Measurements from ENCODE around the gene SPINK9. TPM values are rescaled to one million over a fixed set of nuclear protein-coding genes. Genes with fewer than 3 reads are reported as not detected.

SPINK9 gene
- total and polyA plus RNA-seq, 7 experiments from 2014 or later, result 1.0 TPM; not detected in 6

DNA sequence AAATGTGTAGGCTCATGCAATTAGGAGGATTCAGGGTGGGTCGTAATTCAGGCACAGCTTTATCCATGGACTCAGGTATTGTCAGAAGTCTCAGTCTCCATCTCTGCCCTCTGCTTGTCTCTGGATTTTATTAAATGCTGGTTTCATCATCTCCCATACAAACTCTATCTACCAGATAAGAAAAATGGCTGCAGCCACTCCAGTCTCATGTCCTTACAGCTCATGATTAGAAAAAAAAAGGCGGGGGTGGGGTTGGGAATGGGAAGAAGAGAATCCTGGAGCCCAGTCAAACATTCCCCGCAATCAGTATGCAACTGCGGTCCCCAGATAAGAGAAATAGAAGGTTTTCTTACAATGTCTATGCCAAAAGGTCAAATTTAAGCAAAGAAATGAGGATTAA lies 40.8 kb downstream of the SPINK9 start:
- no peaks in the 10 kb centered on the region for H3K9me3 ChIP-seq (ENCODE audit: control insufficient read depth in 2 of 3, low read length in 3 of 3)
- Mint-ChIP-seq H3K4me3 (no peak overlapping the region), H3K27ac (no peak overlapping the region), H3K4me1 (peaks cover 0 to 20% (median 15%) of the 10 kb centered on the region in 7 donors), H3K36me3 (peaks cover 5 to 33% (median 26%) of the 10 kb centered on the region in 5 donors), H3K9me3 (peaks cover 0 to 14% (median 6%) of the 10 kb centered on the region in 11 donors), H3K27me3 (no peaks in the 10 kb centered on the region)
- ATAC-seq (no peak), DNase-seq (no peak)
- no peak overlapping the region for H3K27ac ChIP-seq (ENCODE audit: low read depth, low read length)
- peaks cover 0 to 9% (median 0%) of the 10 kb centered on the region in 3 experiments for H3K36me3 ChIP-seq (ENCODE audit: control insufficient read depth in 2 of 3, insufficient read depth in 3 of 3, low read length in 3 of 3)
- ChIA-PET POLR2A (no interaction called here), CTCF (no interaction called here)
- intact Hi-C loops (cut with micrococcal nuclease), result no loop called here
- H3K27me3 ChIP-seq (ENCODE audit: control insufficient read depth in 2 of 2, insufficient read depth in 2 of 2, low read length in 2 of 2), result no peaks in the 10 kb centered on the region
- H3K4me1 ChIP-seq (ENCODE audit: control insufficient read depth in 2 of 2, insufficient read depth in 2 of 2, low read length in 2 of 2), result peaks cover 0 to 8% of the 10 kb centered on the region in 2 donors
- no peak overlapping the region for H3K4me3 ChIP-seq (ENCODE audit: low read length)

DNA sequence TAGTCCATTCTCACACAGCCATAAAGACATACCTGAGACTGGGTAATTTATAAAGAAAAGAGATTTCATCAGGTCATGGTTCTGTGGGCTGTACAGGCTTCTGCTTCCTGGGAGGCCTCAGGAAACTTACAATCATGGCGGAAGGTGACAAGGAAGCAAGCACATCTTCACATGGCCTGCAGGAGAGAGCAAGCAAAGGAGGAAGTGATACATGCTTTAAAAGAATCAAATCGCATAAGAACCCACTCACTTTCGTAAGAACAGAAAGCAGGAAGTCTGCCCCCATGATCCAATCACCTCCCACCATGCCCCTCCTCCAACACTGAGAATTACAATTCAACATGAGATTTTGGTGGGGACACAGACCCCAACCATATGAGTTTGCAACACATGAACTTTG lies 43.3 kb downstream of the SPINK9 start:
- intact Hi-C loops (cut with micrococcal nuclease), result no loop called here
- Histone ChIP-seq H3K9me3 (ENCODE audit: control insufficient read depth in 2 of 3, low read length in 3 of 3) (no peaks in the 10 kb centered on the region), H3K4me3 (ENCODE audit: low read length) (no peak overlapping the region), H3K36me3 (ENCODE audit: control insufficient read depth in 2 of 3, insufficient read depth in 3 of 3, low read length in 3 of 3) (peaks cover 0 to 9% (median 0%) of the 10 kb centered on the region in 3 experiments), H3K27me3 (ENCODE audit: control insufficient read depth in 2 of 2, insufficient read depth in 2 of 2, low read length in 2 of 2) (no peaks in the 10 kb centered on the region), H3K27ac (ENCODE audit: low read depth, low read length) (no peak overlapping the region), H3K4me1 (ENCODE audit: control insufficient read depth in 2 of 2, insufficient read depth in 2 of 2, low read length in 2 of 2) (peaks cover 5 to 14% of the 10 kb centered on the region in 2 donors)
- POLR2A ChIA-PET, result no interaction called here
- CTCF ChIA-PET, result no interaction called here
- Mint-ChIP-seq H3K36me3 (peaks cover 5 to 26% (median 20%) of the 10 kb centered on the region in 5 donors), H3K27me3 (no peaks in the 10 kb centered on the region), H3K27ac (peak overlapping the region in 1 of 9 donors; percentile 22), H3K4me3 (no peak overlapping the region), H3K4me1 (peaks cover 0 to 34% (median 26%) of the 10 kb centered on the region in 7 donors), H3K9me3 (peaks cover 0 to 14% (median 6%) of the 10 kb centered on the region in 11 donors)
- no peak for DNase-seq
- no peak for ATAC-seq

DNA sequence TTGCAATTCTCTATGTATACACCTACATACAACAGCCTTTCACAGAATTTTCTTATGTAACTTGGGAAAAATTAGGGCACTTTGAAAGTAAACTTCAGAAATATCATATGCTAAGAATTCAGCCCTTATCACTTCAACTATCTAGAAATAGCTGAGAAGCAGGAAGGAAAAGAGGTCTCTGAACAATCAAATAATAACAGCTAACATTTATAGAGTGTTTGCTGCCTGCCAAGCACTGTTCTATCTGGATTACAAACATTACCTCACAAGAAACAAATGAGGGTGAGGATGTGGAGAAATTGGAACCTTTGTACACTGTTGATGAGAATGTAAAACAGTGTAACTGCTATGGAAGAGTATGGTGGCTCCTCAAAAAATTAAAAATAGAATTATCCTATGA lies 44.0 kb downstream of the SPINK9 start:
- no peaks in the 10 kb centered on the region for H3K27me3 Mint-ChIP-seq
- no peak for DNase-seq
- Histone ChIP-seq H3K4me3 (ENCODE audit: low read length) (no peak overlapping the region), H3K27me3 (ENCODE audit: control insufficient read depth in 2 of 2, insufficient read depth in 2 of 2, low read length in 2 of 2) (no peaks in the 10 kb centered on the region), H3K27ac (ENCODE audit: low read depth, low read length) (no peak overlapping the region), H3K36me3 (ENCODE audit: control insufficient read depth in 2 of 3, insufficient read depth in 3 of 3, low read length in 3 of 3) (peaks cover 0 to 9% (median 0%) of the 10 kb centered on the region in 3 experiments), H3K9me3 (ENCODE audit: control insufficient read depth in 2 of 3, low read length in 3 of 3) (no peaks in the 10 kb centered on the region), H3K4me1 (ENCODE audit: control insufficient read depth in 2 of 2, insufficient read depth in 2 of 2, low read length in 2 of 2) (peaks cover 6 to 15% of the 10 kb centered on the region in 2 donors)
- H3K27ac Mint-ChIP-seq, result peak overlapping the region in 4 of 9 donors; percentile 13 to 60 (median 39)
- intact Hi-C loops (cut with micrococcal nuclease), result no loop called here
- ChIA-PET POLR2A (no interaction called here), CTCF (no interaction called here)
- peaks cover 5 to 28% (median 19%) of the 10 kb centered on the region in 5 donors for H3K36me3 Mint-ChIP-seq
- peak overlapping the region in 4 of 10 donors; percentile 11 to 53 (median 44) for H3K4me3 Mint-ChIP-seq
- H3K9me3 Mint-ChIP-seq, result peaks cover 0 to 14% (median 6%) of the 10 kb centered on the region in 11 donors
- ATAC-seq, result no peak
- H3K4me1 Mint-ChIP-seq, result peaks cover 2 to 40% (median 30%) of the 10 kb centered on the region in 7 donors

DNA sequence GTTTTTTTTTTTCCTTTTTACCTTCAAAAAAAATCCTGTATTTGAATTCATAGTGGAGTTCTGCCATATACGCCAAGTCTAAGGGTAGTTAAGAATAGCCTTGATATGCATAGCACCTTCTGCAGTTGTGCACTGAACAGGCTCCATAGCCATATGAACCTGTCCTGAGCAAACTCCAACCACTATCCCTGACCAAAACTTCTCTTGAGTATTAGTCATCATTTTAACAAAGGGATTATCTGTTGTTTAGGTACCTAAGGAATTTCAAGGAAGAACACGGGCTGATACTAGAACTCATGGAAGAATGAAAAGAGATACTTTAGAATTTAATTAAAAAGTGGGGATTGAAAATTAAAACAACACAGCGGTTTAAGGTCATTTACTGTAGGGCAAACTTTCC lies 46.5 kb downstream of the SPINK9 start:
- ATAC-seq (no peak), DNase-seq (no peak)
- POLR2A ChIA-PET, result interaction anchor here (0.6 kb wide), 1 partner anchor 28 kb away, joined by 3 read pairs; no protein-coding TSS in a partner anchor
- Histone ChIP-seq H3K4me1 (ENCODE audit: control insufficient read depth in 2 of 2, insufficient read depth in 2 of 2, low read length in 2 of 2) (peaks cover 18 to 41% of the 10 kb centered on the region in 2 donors), H3K9me3 (ENCODE audit: control insufficient read depth in 2 of 3, low read length in 3 of 3) (no peaks in the 10 kb centered on the region), H3K4me3 (ENCODE audit: low read length) (no peak overlapping the region), H3K27me3 (ENCODE audit: control insufficient read depth in 2 of 2, insufficient read depth in 2 of 2, low read length in 2 of 2) (no peaks in the 10 kb centered on the region), H3K27ac (ENCODE audit: low read depth, low read length) (no peak overlapping the region), H3K36me3 (ENCODE audit: control insufficient read depth in 2 of 3, insufficient read depth in 3 of 3, low read length in 3 of 3) (peaks cover 0 to 9% (median 0%) of the 10 kb centered on the region in 3 experiments)
- no peaks in the 10 kb centered on the region for H3K27me3 Mint-ChIP-seq
- CTCF ChIA-PET, result no interaction called here
- peak overlapping the region in 3 of 10 donors; percentile 11 to 43 (median 41) for H3K4me3 Mint-ChIP-seq
- peaks cover 5 to 36% (median 14%) of the 10 kb centered on the region in 5 donors for H3K36me3 Mint-ChIP-seq
- no peak overlapping the region for H3K27ac Mint-ChIP-seq
- intact Hi-C loops (cut with micrococcal nuclease), result loop anchor here (1.0 to 10.0 kb wide), 12 partner anchors 61 to 1975 kb away; partner anchors contain the start of genes PPARGC1B (in 2 of the 2), SLC26A2 (in 2 of the 2), CSNK1A1 (in 1 of the 2) and GRPEL2 (in 1 of the 2)
- H3K9me3 Mint-ChIP-seq, result peaks cover 0 to 14% (median 6%) of the 10 kb centered on the region in 11 donors
- peaks cover 26 to 66% (median 56%) of the 10 kb centered on the region in 7 donors for H3K4me1 Mint-ChIP-seq

DNA sequence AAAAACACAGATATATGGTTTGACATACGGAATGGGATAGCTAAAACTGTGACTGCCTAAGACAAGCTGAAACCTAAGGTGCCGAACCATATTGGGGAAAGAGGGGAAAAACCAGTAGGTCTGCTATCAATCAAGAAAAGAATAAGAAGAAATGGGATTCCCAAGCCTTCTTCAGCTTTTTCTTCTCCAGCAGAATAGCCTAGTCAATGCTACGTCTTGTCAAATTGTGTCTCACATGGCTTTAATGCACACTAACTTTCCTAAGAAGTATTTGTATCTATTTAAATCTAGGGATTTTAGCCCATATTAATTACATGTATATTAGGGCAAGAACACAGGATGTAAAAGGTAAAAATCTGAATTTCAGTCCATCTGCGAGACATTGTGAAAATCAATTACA lies 47.6 kb downstream of the SPINK9 start:
- H3K4me1 Mint-ChIP-seq, result peaks cover 37 to 77% (median 66%) of the 10 kb centered on the region in 7 donors
- Histone ChIP-seq H3K4me1 (ENCODE audit: control insufficient read depth in 2 of 2, insufficient read depth in 2 of 2, low read length in 2 of 2) (peaks cover 18 to 41% of the 10 kb centered on the region in 2 donors), H3K9me3 (ENCODE audit: control insufficient read depth in 2 of 3, low read length in 3 of 3) (no peaks in the 10 kb centered on the region), H3K36me3 (ENCODE audit: control insufficient read depth in 2 of 3, insufficient read depth in 3 of 3, low read length in 3 of 3) (peaks cover 0 to 5% (median 0%) of the 10 kb centered on the region in 3 experiments), H3K4me3 (ENCODE audit: low read length) (peak overlapping the region; percentile 66), H3K27ac (ENCODE audit: low read depth, low read length) (peak overlapping the region; percentile 91), H3K27me3 (ENCODE audit: control insufficient read depth in 2 of 2, insufficient read depth in 2 of 2, low read length in 2 of 2) (no peaks in the 10 kb centered on the region)
- peak overlapping the region; percentile 93 to 99 (median 98) for H3K27ac Mint-ChIP-seq
- H3K27me3 Mint-ChIP-seq, result no peaks in the 10 kb centered on the region
- peaks cover 0 to 11% (median 6%) of the 10 kb centered on the region in 11 donors for H3K9me3 Mint-ChIP-seq
- POLR2A ChIA-PET, result interaction anchor here (0.8 kb wide), 1 partner anchor 63 kb away, joined by 3 read pairs; no protein-coding TSS in a partner anchor
- intact Hi-C loops (cut with micrococcal nuclease), result loop anchor here (1.0 to 10.0 kb wide), 17 partner anchors 62 to 1974 kb away; partner anchors contain the start of genes ADRB2 (in 2 of the 2), CSNK1A1 (in 2 of the 2), PPARGC1B (in 2 of the 2) and SLC26A2 (in 2 of the 2)
- ATAC-seq, result no peak
- peak in 2 of 9 donors; percentile 3 for DNase-seq
- peak overlapping the region; percentile 84 to 97 (median 88) for H3K4me3 Mint-ChIP-seq
- peaks cover 3 to 36% (median 9%) of the 10 kb centered on the region in 5 donors for H3K36me3 Mint-ChIP-seq
- CTCF ChIA-PET, result interaction anchor here (0.6 kb wide), 1 partner anchor 22 kb away, joined by 3 read pairs; no protein-coding TSS in a partner anchor

DNA sequence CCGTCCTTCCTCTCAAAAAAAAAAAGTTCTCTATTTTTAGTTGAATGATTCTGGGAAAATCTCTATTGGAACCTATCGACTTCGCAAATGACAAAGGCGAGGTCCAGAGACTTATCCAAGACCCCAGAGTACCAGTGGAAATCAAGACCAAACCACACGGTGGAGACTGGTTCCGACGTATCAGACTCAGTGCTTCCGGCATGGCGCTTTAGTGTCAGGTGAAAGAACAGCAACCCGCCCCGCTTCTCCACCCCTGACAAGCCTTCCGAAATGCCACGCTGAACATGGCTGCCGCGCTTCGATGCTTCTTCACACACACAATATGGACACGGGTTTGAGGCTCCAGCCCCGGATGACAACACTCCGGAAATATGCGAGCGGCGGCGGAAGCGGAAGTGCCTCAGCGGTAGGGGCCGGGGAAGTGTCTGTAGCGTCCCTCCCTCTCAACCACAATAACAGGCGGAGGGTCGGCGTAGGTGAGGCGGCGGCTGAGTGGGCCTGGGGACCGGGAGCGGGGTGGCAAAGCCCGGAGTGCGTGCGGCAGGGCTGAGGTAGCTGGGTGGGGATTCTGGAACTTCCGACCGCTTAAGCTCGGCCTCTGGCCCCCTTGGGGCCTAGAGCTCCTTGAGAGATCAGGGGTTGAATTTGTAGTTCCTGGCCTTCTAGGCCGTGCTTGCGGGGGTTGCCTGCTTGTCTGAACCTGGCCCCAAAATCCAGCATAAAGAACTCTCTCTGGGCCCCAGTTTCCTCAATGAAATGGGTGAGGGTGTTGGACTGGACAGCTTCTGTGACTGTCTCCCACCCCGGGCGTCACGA lies 48.4 kb downstream of the SPINK9 start, which contains the start of gene FBXO38:
Gene FBXO38 (plus strand): TSS at position 395 of the 816 bp plus-strand sequence. CDS start 10,819 bp downstream, outside the sequence.
- peak within 1 kb of the TSS; percentile 84 to 97 (median 88) for H3K4me3 Mint-ChIP-seq
- ChIA-PET CTCF (no interaction called here), POLR2A (interaction anchor here (0.9 to 2.2 kb wide), 6 partner anchors 9 to 1166 kb away, joined by 3 to 7 read pairs (median 4); no protein-coding TSS in a partner anchor)
- intact Hi-C loops (cut with micrococcal nuclease), result loop anchor here (1.0 to 10.0 kb wide), 20 partner anchors 15 to 1974 kb away; partner anchors contain the start of genes ADRB2 (in 2 of the 2), CSNK1A1 (in 2 of the 2), PPARGC1B (in 2 of the 2) and SLC26A2 (in 2 of the 2)
- Histone ChIP-seq H3K4me1 (ENCODE audit: control insufficient read depth in 2 of 2, insufficient read depth in 2 of 2, low read length in 2 of 2) (peaks cover 18 to 41% of the 10 kb centered on the region in 2 donors), H3K36me3 (ENCODE audit: control insufficient read depth in 2 of 3, insufficient read depth in 3 of 3, low read length in 3 of 3) (no peaks in the 10 kb centered on the region), H3K27me3 (ENCODE audit: control insufficient read depth in 2 of 2, insufficient read depth in 2 of 2, low read length in 2 of 2) (no peaks in the 10 kb centered on the region), H3K27ac (ENCODE audit: low read depth, low read length) (peak within 1 kb of the TSS; percentile 91), H3K9me3 (ENCODE audit: control insufficient read depth in 2 of 3, low read length in 3 of 3) (no peaks in the 10 kb centered on the region), H3K4me3 (ENCODE audit: low read length) (peak within 1 kb of the TSS; percentile 66)
- H3K36me3 Mint-ChIP-seq, result peaks cover 0 to 32% (median 3%) of the 10 kb centered on the region in 5 donors
- peaks cover 0 to 4% (median under 1%) of the 10 kb centered on the region in 11 donors for H3K9me3 Mint-ChIP-seq
- ATAC-seq (peak; percentile 97), DNase-seq (peak; percentile 88 to 99 (median 98))
- peak within 1 kb of the TSS; percentile 93 to 99 (median 98) for H3K27ac Mint-ChIP-seq
- peaks cover 43 to 78% (median 71%) of the 10 kb centered on the region in 7 donors for H3K4me1 Mint-ChIP-seq
- no peaks in the 10 kb centered on the region for H3K27me3 Mint-ChIP-seq

All from naive thymus-derived CD4-positive, alpha-beta T cell (primary cell).